Pancreas (tissue), 10 donors: ENCODE measurements around the gene FYB1. TPM values are rescaled to one million over a fixed set of nuclear protein-coding genes. Genes with fewer than 3 reads are reported as not detected.

Experiments used
- ATAC-seq, 4 donors: fragments of 200-7000 bp; cut with Tn5 transposase; one replicate each; pipeline versions ENCODE4 v1.8.0 to v1.9.1; 2020; ENCODE audit warnings: mild to moderate bottlenecking in 4 of 4, moderate library complexity in 4 of 4
- DNase-seq, 6 donors: peaks; one replicate each; pipeline ENCODE4 v3.0.0-alpha.2; 2020
- FAIRE-seq: peaks from 2 replicates; lab custom pipeline; 2012; peaks lifted over from hg19 to GRCh38; lab: Jason Lieb, UNC
- H3K27ac ChIP-seq, 4 donors: fragments of 200-600 bp; sonication (generic); 1 replicate in 3 of 4; 2 replicates in 1 of 4; pipeline versions ENCODE4 v1.5.0 to v1.8.0; 2020
- H3K27me3 ChIP-seq, 4 donors: fragments of 200-600 bp; one replicate each; pipeline ENCODE4 v1.8.0; 2021
- H3K36me3 ChIP-seq, 3 donors: fragments of 200-600 bp; sonication (generic) in 1 of 3; one replicate each; pipeline versions ENCODE4 v1.5.0 to v1.8.0; 2020 to 2021
- H3K4me1 ChIP-seq, 3 donors: fragments of 200-600 bp; one replicate each; pipeline ENCODE4 v1.8.0; 2021
- H3K4me3 ChIP-seq, 4 donors: fragments of 200-600 bp; sonication (generic) in 2 of 4; one replicate each; pipeline versions ENCODE4 v1.5.0 to v1.8.0; 2020 to 2021
- H3K9me3 ChIP-seq, 4 donors: fragments of 200-600 bp; one replicate each; pipeline ENCODE4 v1.8.0; 2021
- WGBS, 2 donors: extraction: QIAGEN DNeasy Blood & Tissue Kit; methylation state at CpG; one replicate each; pipeline ENCODE4 v1.1.7; 2013; 5-methylcytosine and 5-hydroxymethylcytosine counted together
- intact Hi-C, 3 donors: fragments of 100-400 bp; cut with DNase I; formaldehyde crosslinking; loops; one replicate each; pipeline versions ENCODE4 v1.11.1 to v1.14.2; 2022
- polyA plus RNA-seq, 2 donors: library from polyadenylated mRNA; stranded (reverse); fragments of 200-250 nt; gene quantifications; one replicate each; pipeline ENCODE4 v1.2.3, GENCODE V29; 2013
- total RNA-seq, 6 donors: library from RNA; stranded (reverse); fragmentation: NEBNext Ultra II Directional in 4 of 6; extraction: Animal tissue kit (Norgen Biotek cat#: 25700) in 4 of 6; gene quantifications; one replicate each; pipeline versions ENCODE4 v1.2.1 to v1.2.4, GENCODE V29; 2021 to 2023
- TF ChIP-seq, protein P1 (sequence below), 4 donors: fragments of 200-600 bp; sonication (generic) in 3 of 4; IDR thresholded peaks; one replicate each; pipeline versions ENCODE4 v1.5.0 to v1.8.0; 2021; ENCODE audit warnings: antibody characterized with exemption in 4 of 4
- donor health status: healthy with polysubstance abuse.
- donor health status: DM: no; HTN: no; CAD: no; lungs with moderate emphysema.
- donor health status: DM: no; HTN: no; CAD: no.
- donor health status: control.
- donor health status: control.
- donor health status: Bipolar disorder and iron deficiency.
- donor health status: DM: yes; HTN: yes; CAD: no.
- donor health status: DM: no; HTN: no; CAD: no.
- donor health status: DM: no; HTN: no; CAD: no.
- donor health status: DM: yes; HTN: yes; CAD: no.

The FYB1 gene
- total and polyA plus RNA-seq, 8 donors, result 0.49 to 16.9 (median 1.6) TPM

DNA sequence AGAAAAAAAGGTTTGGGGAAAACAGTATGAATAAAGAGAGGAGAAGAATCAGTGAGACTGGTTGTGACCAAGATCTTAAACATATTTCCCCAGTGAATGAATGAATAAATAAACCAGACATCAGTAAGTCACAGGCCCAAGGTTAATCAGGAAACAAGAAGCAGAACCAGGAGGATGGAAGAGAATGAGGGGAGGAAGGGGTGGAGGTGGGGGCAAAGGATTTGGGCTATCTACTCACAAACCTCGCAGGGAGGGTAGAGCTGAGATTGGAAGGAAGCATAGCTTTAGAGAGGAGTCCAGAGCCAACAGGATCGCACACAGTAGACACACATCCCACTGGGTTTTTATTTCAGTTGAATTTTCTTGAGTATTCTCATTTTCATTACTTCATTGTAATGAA is 97.4 kb downstream of the FYB1 start:
- Histone ChIP-seq H3K27me3 (peaks cover 0 to 13% (median 3%) of the 10 kb centered on the region in 4 donors), H3K36me3 (no peaks in the 10 kb centered on the region), H3K4me1 (no peaks in the 10 kb centered on the region), H3K9me3 (no peaks in the 10 kb centered on the region), H3K27ac (no peak overlapping the region), H3K4me3 (no peak overlapping the region)
- no peak for DNase-seq
- intact Hi-C loops, result no loop called here
- TF ChIP-seq, protein P1, sequence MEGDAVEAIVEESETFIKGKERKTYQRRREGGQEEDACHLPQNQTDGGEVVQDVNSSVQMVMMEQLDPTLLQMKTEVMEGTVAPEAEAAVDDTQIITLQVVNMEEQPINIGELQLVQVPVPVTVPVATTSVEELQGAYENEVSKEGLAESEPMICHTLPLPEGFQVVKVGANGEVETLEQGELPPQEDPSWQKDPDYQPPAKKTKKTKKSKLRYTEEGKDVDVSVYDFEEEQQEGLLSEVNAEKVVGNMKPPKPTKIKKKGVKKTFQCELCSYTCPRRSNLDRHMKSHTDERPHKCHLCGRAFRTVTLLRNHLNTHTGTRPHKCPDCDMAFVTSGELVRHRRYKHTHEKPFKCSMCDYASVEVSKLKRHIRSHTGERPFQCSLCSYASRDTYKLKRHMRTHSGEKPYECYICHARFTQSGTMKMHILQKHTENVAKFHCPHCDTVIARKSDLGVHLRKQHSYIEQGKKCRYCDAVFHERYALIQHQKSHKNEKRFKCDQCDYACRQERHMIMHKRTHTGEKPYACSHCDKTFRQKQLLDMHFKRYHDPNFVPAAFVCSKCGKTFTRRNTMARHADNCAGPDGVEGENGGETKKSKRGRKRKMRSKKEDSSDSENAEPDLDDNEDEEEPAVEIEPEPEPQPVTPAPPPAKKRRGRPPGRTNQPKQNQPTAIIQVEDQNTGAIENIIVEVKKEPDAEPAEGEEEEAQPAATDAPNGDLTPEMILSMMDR (IDR thresholded peaks at IDR 0.05), result no peak
- no peak for ATAC-seq
- FAIRE-seq, result no peak
- WGBS, 2 donors, result 63 to 79% methylated on average over 2 of the region's 2 CpGs

- H3K36me3 ChIP-seq, result no peaks in the 10 kb centered on the region
- no peak overlapping the region for H3K4me3 ChIP-seq
- DNase-seq (no peak), FAIRE-seq (no peak), ATAC-seq (no peak)
- peaks cover 0 to 8% (median 3%) of the 10 kb centered on the region in 4 donors for H3K27me3 ChIP-seq
- no peak overlapping the region for H3K27ac ChIP-seq
- no peaks in the 10 kb centered on the region for H3K9me3 ChIP-seq
- WGBS, 2 donors, result 19 to 30% methylated on average over 1 of the region's 1 CpG
- H3K4me1 ChIP-seq, result no peaks in the 10 kb centered on the region
- intact Hi-C loops, result no loop called here
- TF ChIP-seq, protein P1 (IDR thresholded peaks at IDR 0.05), result no peak
Measured at GRCh38 chr5:39121315-39121714, 98.0 kb downstream of the FYB1 start.

DNA sequence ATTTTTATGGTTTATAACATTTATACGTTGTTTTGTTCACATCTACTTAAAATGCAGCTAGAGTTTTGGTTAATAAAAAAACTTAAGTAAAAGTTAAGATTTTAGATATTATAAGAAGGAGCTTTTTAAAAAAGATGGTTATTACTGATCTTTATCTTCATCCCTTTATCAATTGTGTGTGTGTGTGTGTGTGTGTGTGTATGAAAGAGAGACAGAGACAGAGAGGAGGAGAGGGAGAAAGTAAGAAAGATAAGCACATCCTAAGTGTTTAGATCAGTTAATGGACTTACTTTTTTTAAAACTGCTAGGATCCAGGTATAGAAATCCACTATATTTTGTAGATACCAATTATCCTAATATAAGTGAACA is 99.3 kb downstream of the FYB1 start:
- no peaks in the 10 kb centered on the region for H3K36me3 ChIP-seq
- H3K4me1 ChIP-seq, result no peaks in the 10 kb centered on the region
- no peak overlapping the region for H3K4me3 ChIP-seq
- TF ChIP-seq, protein P1 (IDR thresholded peaks at IDR 0.05), result no peak
- ATAC-seq (no peak), DNase-seq (no peak), FAIRE-seq (peak; percentile 41)
- intact Hi-C loops, result no loop called here
- H3K27me3 ChIP-seq, result peaks cover 0 to 8% (median 3%) of the 10 kb centered on the region in 4 donors
- H3K9me3 ChIP-seq, result no peaks in the 10 kb centered on the region
- 62 to 70% methylated on average over 1 of the region's 1 CpG for WGBS, 2 donors
- H3K27ac ChIP-seq, result no peak overlapping the region

GRCh38 chr5:39119404-39120051 is 99.8 kb downstream of the FYB1 start:
- Histone ChIP-seq H3K27ac (no peak overlapping the region), H3K27me3 (peaks cover 0 to 8% (median 3%) of the 10 kb centered on the region in 4 donors), H3K4me1 (no peaks in the 10 kb centered on the region), H3K9me3 (no peaks in the 10 kb centered on the region), H3K4me3 (no peak overlapping the region), H3K36me3 (no peaks in the 10 kb centered on the region)
- DNase-seq (no peak), FAIRE-seq (peak; percentile 26), ATAC-seq (no peak)
- 57 to 66% methylated on average over 3 of the region's 3 CpGs for WGBS, 2 donors
- intact Hi-C loops, result no loop called here
- TF ChIP-seq, protein P1 (IDR thresholded peaks at IDR 0.05), result no peak

- TF ChIP-seq, protein P1 (IDR thresholded peaks at IDR 0.05), result no peak
- no peak for DNase-seq
- no peak for ATAC-seq
- intact Hi-C loops, result no loop called here
- no peak overlapping the region for H3K4me3 ChIP-seq
- H3K27ac ChIP-seq, result no peak overlapping the region
- no peaks in the 10 kb centered on the region for H3K4me1 ChIP-seq
- no peak for FAIRE-seq
- WGBS, 2 donors, result 29 to 36% methylated on average over 2 of the region's 2 CpGs
- no peaks in the 10 kb centered on the region for H3K9me3 ChIP-seq
- H3K36me3 ChIP-seq, result no peaks in the 10 kb centered on the region
- peaks cover 0 to 8% (median 3%) of the 10 kb centered on the region in 4 donors for H3K27me3 ChIP-seq
Measured at GRCh38 chr5:39118638-39119037, 100.7 kb downstream of the FYB1 start.
